SK-N-SH (cell line): Measurements from ENCODE around the gene NWD2. TPM values are rescaled to one million over a fixed set of nuclear protein-coding genes. Genes with fewer than 3 reads are reported as not detected.

ENCODE experiments used
- CTCF ChIA-PET: fragments of 300-600, 350-600 bp; formaldehyde crosslinking; extraction: SDS; loops from one replicate; lab custom pipeline; 2021; lab: Yijun Ruan, JAX
- POLR2A ChIA-PET: fragments of 350-600 bp; sonication (Branson Sonifier 250); formaldehyde crosslinking; extraction: SDS; loops from one replicate; lab custom pipeline; 2020; ENCODE audit warnings: antibody characterized with exemption, inconsistent platforms; lab: Yijun Ruan, JAX
- DNase-seq: peaks from one replicate; pipeline ENCODE4 v3.0.0; 2012
- H2AFZ ChIP-seq: fragments of 200-600 bp; sonication (generic); 2 replicates; pipeline ENCODE4 v1.8.1; 2016; ENCODE audit warnings: antibody characterized with exemption, mild to moderate bottlenecking, low read depth
- H3F3A ChIP-seq: fragments of 200-600 bp; sonication (generic); replicated peaks from 2 replicates; pipeline ENCODE3; 2016; ENCODE audit warnings: antibody characterized with exemption, mild to moderate bottlenecking; ENCODE audit not compliant: insufficient read depth
- H3K27ac ChIP-seq, 2 experiments: fragments of 200-500 bp in 1 of 2; fragments of 200-600 bp in 1 of 2; sonication (Bioruptor generic) in 1 of 2; sonication (generic), shearing (Covaris generic) in 1 of 2; 2 replicates each; pipeline versions ENCODE4 v1.5.1 to v1.6.1; 2014 to 2016; ENCODE audit warnings: low read depth in 2 of 2, inconsistent platforms in 1 of 2, low read length in 1 of 2, mild to moderate bottlenecking in 1 of 2, mixed read lengths in 1 of 2
- H3K27me3 ChIP-seq: fragments of 200-600 bp; sonication (generic), shearing (Covaris generic); 2 replicates; pipeline ENCODE4 v1.6.1; 2016; ENCODE audit warnings: mixed run types; ENCODE audit not compliant: insufficient read depth
- H3K36me3 ChIP-seq, 2 experiments: fragments of 200-500 bp in 1 of 2; fragments of 200-600 bp in 1 of 2; sonication (Bioruptor generic) in 1 of 2; sonication (generic) in 1 of 2; replicated peaks in 1 of 2; 2 replicates each; pipeline versions ENCODE3 to v1.5.1; 2014 to 2016; ENCODE audit warnings: low read length in 1 of 2, mild to moderate bottlenecking in 1 of 2; ENCODE audit not compliant: insufficient read depth in 2 of 2, control insufficient read depth in 1 of 2
- H3K4me1 ChIP-seq, 2 experiments: fragments of 200-500 bp in 1 of 2; fragments of 200-600 bp in 1 of 2; sonication (Bioruptor generic) in 1 of 2; sonication (generic), shearing (Covaris generic) in 1 of 2; 2 replicates each; pipeline versions ENCODE4 v1.5.1 to v1.6.1; 2014 to 2016; ENCODE audit warnings: low read depth in 1 of 2, low read length in 1 of 2, mixed run types in 1 of 2; ENCODE audit not compliant: insufficient read depth in 2 of 2, control insufficient read depth in 1 of 2
- H3K4me2 ChIP-seq: fragments of 200-600 bp; sonication (generic), shearing (Covaris generic); 2 replicates; pipeline ENCODE4 v1.6.1; 2017; ENCODE audit warnings: mixed run types
- H3K4me3 ChIP-seq, 2 experiments: fragments of 200-500 bp in 1 of 2; fragments of 200-600 bp in 1 of 2; sonication (Bioruptor generic) in 1 of 2; sonication (generic), shearing (Covaris generic) in 1 of 2; 2 replicates each; pipeline versions ENCODE4 v1.5.1 to v1.8.1; 2014 to 2016; ENCODE audit warnings: low read depth in 2 of 2, inconsistent platforms in 1 of 2, low read length in 1 of 2, mild to moderate bottlenecking in 1 of 2, mixed read lengths in 1 of 2, moderate library complexity in 1 of 2
- H3K79me2 ChIP-seq: fragments of 200-600 bp; sonication (generic); 2 replicates; pipeline ENCODE4 v1.8.1; 2017; ENCODE audit warnings: mild to moderate bottlenecking; ENCODE audit not compliant: insufficient read depth
- H3K9ac ChIP-seq: fragments of 200-600 bp; sonication (generic); 2 replicates; pipeline ENCODE4 v1.6.1; 2017; ENCODE audit warnings: mixed run types
- H3K9me2 ChIP-seq: fragments of 200-600 bp; sonication (generic); 2 replicates; pipeline ENCODE4 v1.6.1; 2017; ENCODE audit warnings: mixed run types
- H3K9me3 ChIP-seq: fragments of 200-600 bp; sonication (generic); 2 replicates; pipeline ENCODE4 v1.6.1; 2017; ENCODE audit warnings: mixed run types, mild to moderate bottlenecking, moderate library complexity
- H4K20me1 ChIP-seq: fragments of 200-600 bp; sonication (generic); 2 replicates; pipeline ENCODE4 v1.6.1; 2017; ENCODE audit warnings: mild to moderate bottlenecking, mixed run types; ENCODE audit not compliant: insufficient read depth
- CHD2 ChIP-seq: fragments of 150-350 bp; IDR thresholded peaks from 2 replicates; pipeline ENCODE4 v1.6.1; 2018; ENCODE audit warnings: low read length; ENCODE audit not compliant: partially characterized antibody
- FOSL2 ChIP-seq: IDR thresholded peaks from 2 replicates; pipeline ENCODE4 v1.4.0; 2012; ENCODE audit warnings: low read depth, mild to moderate bottlenecking, moderate library complexity, borderline replicate concordance
- FOXM1 ChIP-seq: IDR thresholded peaks from 2 replicates; pipeline ENCODE4 v1.4.0; 2012; ENCODE audit warnings: low read depth, mild to moderate bottlenecking
- GABPA ChIP-seq: IDR thresholded peaks from 2 replicates; pipeline ENCODE4 v1.4.0; 2012; ENCODE audit warnings: low read depth, mild to moderate bottlenecking
- GATA2 ChIP-seq: sonication (generic); formaldehyde crosslinking; IDR thresholded peaks from 2 replicates; pipeline ENCODE4 v1.5.0; 2020; ENCODE audit warnings: mild to moderate bottlenecking, missing genetic modification reagents
- NFIC ChIP-seq: IDR thresholded peaks from 2 replicates; pipeline ENCODE4 v1.4.0; 2012; ENCODE audit warnings: borderline replicate concordance
- RAD21 ChIP-seq: IDR thresholded peaks from 2 replicates; pipeline ENCODE4 v1.6.1; 2012; ENCODE audit warnings: mild to moderate bottlenecking, low read length
- RCOR1 ChIP-seq: fragments of 150-350 bp; IDR thresholded peaks from 2 replicates; pipeline ENCODE4 v1.6.1; 2017; ENCODE audit warnings: antibody characterized with exemption, low read length
- YY1 ChIP-seq: IDR thresholded peaks from 2 replicates; pipeline ENCODE4 v1.4.0; 2012; ENCODE audit warnings: low read depth, mild to moderate bottlenecking
- WGBS: methylation state at CpG from one replicate; pipeline ENCODE4 v1.1.6; 2017; ENCODE audit warnings: low lambda C conversion rate; 5-methylcytosine and 5-hydroxymethylcytosine counted together
- polyA plus RNA-seq, 3 experiments: library from polyadenylated mRNA; depleted of rRNA; stranded (reverse); fragments of >200 nt; gene quantifications; 2 replicates each; pipeline ENCODE4 v1.2.3, GENCODE V29; 2012
- TF ChIP-seq, protein P1 (sequence below): fragments of 150-350 bp; IDR thresholded peaks from 2 replicates; pipeline ENCODE4 v1.6.1; 2017; ENCODE audit warnings: antibody characterized with exemption, low read length, low read depth, borderline replicate concordance
- TF ChIP-seq, protein P2 (sequence below): fragments of 150-350 bp; IDR thresholded peaks from 2 replicates; pipeline ENCODE4 v1.6.1; 2016; ENCODE audit warnings: mild to moderate bottlenecking, low read depth, low read length
- TF ChIP-seq, protein P3 (sequence below): IDR thresholded peaks from 2 replicates; pipeline ENCODE4 v1.4.0; 2012; ENCODE audit warnings: low read depth
- TF ChIP-seq, protein P4 (sequence below): fragments of 200-600 bp; sonication (generic); IDR thresholded peaks from 2 replicates; pipeline ENCODE4 v1.6.1; 2017; ENCODE audit warnings: antibody characterized with exemption, mild to moderate bottlenecking, moderate library complexity
- TF ChIP-seq, protein P5 (sequence below): IDR thresholded peaks from 2 replicates; pipeline ENCODE4 v1.4.0; 2012; ENCODE audit warnings: low read depth, borderline replicate concordance

Gene NWD2
- polyA plus RNA-seq, 1 of the 3 experiments (the other 2 are of a cell fraction), result not detected

DNA sequence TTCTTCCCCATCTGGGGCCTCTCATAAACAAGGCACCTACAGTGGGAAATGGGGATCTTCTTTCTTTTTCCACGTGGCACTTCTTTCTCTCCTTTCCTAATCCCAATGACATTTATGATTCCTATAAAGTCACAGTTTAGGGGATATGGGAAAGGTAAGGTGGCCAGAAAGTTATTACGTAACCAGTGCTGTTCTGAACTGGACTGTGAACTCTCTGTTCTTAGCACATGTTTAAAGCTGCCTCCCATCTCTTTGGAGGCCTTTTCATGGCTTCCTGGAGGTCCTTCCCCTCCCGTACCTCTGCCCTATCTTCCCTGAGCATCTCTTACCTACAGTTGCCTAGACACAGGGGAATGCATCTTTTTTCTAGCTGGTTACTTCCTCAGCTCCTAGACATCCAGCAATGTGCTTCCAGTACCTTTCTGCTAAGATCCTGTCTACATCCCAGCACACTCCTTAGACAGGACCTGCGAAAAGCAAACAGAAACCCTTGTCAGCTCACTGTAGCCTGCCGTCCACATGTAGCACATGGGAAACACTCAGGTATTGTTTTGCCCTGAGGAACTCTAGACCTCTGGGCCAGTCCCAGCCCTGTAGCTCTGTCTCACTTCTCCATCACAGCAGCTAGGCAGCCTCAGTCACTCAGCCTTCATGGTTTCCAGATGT is 195.4 kb downstream of the NWD2 start:
- DNase-seq, result no peak
- Histone ChIP-seq H3K4me1 (no peaks in the 10 kb centered on the region), H3K4me2 (no peak overlapping the region), H3F3A (peaks cover 2% of the 10 kb centered on the region), H3K79me2 (no peaks in the 10 kb centered on the region), H3K27ac (no peak overlapping the region), H3K9me2 (no peaks in the 10 kb centered on the region), H3K36me3 (no peaks in the 10 kb centered on the region), H3K27me3 (peaks cover 23% of the 10 kb centered on the region; the same call in 1 of the 2 replicates), H3K9ac (no peak overlapping the region), H4K20me1 (no peaks in the 10 kb centered on the region), H3K4me3 (no peak overlapping the region), H2AFZ (no peak overlapping the region), H3K9me3 (no peaks in the 10 kb centered on the region)
- CTCF ChIA-PET, result interaction anchor here (0.7 kb wide), 1 partner anchor 9 kb away, joined by 3 read pairs; no protein-coding TSS in a partner anchor
- POLR2A ChIA-PET, result no interaction called here
- 5% methylated on average over 5 of the region's 5 CpGs for WGBS
- TF ChIP-seq GABPA (no peak), YY1 (no peak), RAD21 (no peak)
- TF ChIP-seq, protein P1, sequence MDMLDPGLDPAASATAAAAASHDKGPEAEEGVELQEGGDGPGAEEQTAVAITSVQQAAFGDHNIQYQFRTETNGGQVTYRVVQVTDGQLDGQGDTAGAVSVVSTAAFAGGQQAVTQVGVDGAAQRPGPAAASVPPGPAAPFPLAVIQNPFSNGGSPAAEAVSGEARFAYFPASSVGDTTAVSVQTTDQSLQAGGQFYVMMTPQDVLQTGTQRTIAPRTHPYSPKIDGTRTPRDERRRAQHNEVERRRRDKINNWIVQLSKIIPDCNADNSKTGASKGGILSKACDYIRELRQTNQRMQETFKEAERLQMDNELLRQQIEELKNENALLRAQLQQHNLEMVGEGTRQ, result no peak

DNA sequence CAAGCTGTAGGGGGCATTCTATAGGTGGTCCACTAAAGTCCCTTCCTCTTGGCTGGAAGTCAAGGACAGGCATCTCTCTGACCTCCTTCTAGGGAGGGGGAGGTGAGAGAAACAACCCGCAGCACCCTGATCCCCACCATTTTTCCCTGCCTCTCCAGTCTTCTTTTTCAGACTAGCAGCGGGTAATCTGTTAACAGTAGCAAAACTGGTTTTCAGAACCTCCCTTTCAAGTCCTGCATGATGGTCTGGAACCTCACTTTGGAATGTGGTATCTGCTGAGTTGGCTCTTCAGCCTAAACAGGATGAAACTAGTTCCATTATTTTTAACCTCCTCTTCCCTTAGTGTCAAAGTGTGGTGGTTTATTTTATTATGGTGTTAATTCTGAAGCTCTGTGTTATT is 196.0 kb downstream of the NWD2 start:
- Histone ChIP-seq H4K20me1 (no peaks in the 10 kb centered on the region), H3K27ac (no peak overlapping the region), H3K79me2 (no peaks in the 10 kb centered on the region), H2AFZ (no peak overlapping the region), H3F3A (peaks cover 2% of the 10 kb centered on the region), H3K36me3 (no peaks in the 10 kb centered on the region), H3K9me2 (no peaks in the 10 kb centered on the region), H3K9me3 (no peaks in the 10 kb centered on the region), H3K4me2 (no peak overlapping the region), H3K4me3 (no peak overlapping the region), H3K27me3 (peaks cover 28% of the 10 kb centered on the region; the same call in 1 of the 2 replicates), H3K4me1 (no peaks in the 10 kb centered on the region), H3K9ac (no peak overlapping the region)
- ChIA-PET CTCF (interaction anchor here (0.7 kb wide), 1 partner anchor 8 kb away, joined by 3 read pairs; no protein-coding TSS in a partner anchor), POLR2A (no interaction called here)
- WGBS, result 9% methylated on average over 2 of the region's 2 CpGs
- DNase-seq, result no peak
- TF ChIP-seq, protein P2, sequence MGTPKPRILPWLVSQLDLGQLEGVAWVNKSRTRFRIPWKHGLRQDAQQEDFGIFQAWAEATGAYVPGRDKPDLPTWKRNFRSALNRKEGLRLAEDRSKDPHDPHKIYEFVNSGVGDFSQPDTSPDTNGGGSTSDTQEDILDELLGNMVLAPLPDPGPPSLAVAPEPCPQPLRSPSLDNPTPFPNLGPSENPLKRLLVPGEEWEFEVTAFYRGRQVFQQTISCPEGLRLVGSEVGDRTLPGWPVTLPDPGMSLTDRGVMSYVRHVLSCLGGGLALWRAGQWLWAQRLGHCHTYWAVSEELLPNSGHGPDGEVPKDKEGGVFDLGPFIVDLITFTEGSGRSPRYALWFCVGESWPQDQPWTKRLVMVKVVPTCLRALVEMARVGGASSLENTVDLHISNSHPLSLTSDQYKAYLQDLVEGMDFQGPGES, result no peak
- TF ChIP-seq FOSL2, result no peak
- TF ChIP-seq NFIC, result no peak
- TF ChIP-seq RCOR1, result no peak
- no peak for TF ChIP-seq CHD2
- TF ChIP-seq, protein P3, sequence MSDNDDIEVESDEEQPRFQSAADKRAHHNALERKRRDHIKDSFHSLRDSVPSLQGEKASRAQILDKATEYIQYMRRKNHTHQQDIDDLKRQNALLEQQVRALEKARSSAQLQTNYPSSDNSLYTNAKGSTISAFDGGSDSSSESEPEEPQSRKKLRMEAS, result no peak
- no peak for TF ChIP-seq GATA2
- TF ChIP-seq, protein P4, sequence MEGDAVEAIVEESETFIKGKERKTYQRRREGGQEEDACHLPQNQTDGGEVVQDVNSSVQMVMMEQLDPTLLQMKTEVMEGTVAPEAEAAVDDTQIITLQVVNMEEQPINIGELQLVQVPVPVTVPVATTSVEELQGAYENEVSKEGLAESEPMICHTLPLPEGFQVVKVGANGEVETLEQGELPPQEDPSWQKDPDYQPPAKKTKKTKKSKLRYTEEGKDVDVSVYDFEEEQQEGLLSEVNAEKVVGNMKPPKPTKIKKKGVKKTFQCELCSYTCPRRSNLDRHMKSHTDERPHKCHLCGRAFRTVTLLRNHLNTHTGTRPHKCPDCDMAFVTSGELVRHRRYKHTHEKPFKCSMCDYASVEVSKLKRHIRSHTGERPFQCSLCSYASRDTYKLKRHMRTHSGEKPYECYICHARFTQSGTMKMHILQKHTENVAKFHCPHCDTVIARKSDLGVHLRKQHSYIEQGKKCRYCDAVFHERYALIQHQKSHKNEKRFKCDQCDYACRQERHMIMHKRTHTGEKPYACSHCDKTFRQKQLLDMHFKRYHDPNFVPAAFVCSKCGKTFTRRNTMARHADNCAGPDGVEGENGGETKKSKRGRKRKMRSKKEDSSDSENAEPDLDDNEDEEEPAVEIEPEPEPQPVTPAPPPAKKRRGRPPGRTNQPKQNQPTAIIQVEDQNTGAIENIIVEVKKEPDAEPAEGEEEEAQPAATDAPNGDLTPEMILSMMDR, result no peak
- TF ChIP-seq FOXM1, result no peak
- TF ChIP-seq, protein P5, sequence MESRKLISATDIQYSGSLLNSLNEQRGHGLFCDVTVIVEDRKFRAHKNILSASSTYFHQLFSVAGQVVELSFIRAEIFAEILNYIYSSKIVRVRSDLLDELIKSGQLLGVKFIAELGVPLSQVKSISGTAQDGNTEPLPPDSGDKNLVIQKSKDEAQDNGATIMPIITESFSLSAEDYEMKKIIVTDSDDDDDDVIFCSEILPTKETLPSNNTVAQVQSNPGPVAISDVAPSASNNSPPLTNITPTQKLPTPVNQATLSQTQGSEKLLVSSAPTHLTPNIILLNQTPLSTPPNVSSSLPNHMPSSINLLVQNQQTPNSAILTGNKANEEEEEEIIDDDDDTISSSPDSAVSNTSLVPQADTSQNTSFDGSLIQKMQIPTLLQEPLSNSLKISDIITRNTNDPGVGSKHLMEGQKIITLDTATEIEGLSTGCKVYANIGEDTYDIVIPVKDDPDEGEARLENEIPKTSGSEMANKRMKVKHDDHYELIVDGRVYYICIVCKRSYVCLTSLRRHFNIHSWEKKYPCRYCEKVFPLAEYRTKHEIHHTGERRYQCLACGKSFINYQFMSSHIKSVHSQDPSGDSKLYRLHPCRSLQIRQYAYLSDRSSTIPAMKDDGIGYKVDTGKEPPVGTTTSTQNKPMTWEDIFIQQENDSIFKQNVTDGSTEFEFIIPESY, result no peak
